Middle frontal gyrus (tissue), 1 donor: Measurements from ENCODE around the gene STKLD1.
"Not testable (repeated sequence)": the region's sequence is repeated elsewhere in the genome, so short reads cannot be mapped to it uniquely, and the experiment has no call there.

Experiments
- DNase-seq: peaks from one replicate; pipeline ENCODE4 v3.0.0-alpha.2; 2015; ENCODE audit warnings: low spot score; ENCODE audit errors: extremely low spot score

The STKLD1 gene

GRCh38 chr9:133375724-133376654 is at the start of gene STKLD1, which contains the start of gene SURF4:
TSS of gene STKLD1 (plus strand) at chr9:133376366. CDS start at chr9:133376474, 108 bp downstream.
TSS of gene SURF4 (minus strand) at chr9:133376060. CDS start at chr9:133375969, 91 bp downstream.
- DNase-seq: peak; percentile 93

DNA sequence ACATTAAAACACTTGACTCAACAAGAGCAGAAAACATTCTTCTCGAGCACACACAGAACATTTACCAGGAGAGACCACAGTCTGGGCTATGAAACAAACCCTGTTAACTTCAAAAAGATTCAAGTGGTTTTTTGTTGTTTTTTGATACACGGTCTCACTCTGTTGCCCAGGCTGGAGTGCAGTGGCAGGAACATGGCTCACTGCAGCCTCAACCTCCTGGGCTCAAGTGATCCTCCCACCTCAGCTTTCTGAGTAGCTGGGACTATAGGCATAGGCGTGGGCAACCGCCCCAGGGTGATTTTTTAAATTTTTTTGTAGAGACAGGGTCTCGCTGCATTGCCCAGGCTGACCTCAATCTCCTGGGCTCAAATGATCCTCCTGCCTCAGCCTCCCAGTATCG is 49.1 kb upstream of the STKLD1 start:
- not testable (repeated sequence) for DNase-seq

GRCh38 chr9:133327834-133328484 is 48.2 kb upstream of the STKLD1 start:
- DNase-seq: no peak

DNA sequence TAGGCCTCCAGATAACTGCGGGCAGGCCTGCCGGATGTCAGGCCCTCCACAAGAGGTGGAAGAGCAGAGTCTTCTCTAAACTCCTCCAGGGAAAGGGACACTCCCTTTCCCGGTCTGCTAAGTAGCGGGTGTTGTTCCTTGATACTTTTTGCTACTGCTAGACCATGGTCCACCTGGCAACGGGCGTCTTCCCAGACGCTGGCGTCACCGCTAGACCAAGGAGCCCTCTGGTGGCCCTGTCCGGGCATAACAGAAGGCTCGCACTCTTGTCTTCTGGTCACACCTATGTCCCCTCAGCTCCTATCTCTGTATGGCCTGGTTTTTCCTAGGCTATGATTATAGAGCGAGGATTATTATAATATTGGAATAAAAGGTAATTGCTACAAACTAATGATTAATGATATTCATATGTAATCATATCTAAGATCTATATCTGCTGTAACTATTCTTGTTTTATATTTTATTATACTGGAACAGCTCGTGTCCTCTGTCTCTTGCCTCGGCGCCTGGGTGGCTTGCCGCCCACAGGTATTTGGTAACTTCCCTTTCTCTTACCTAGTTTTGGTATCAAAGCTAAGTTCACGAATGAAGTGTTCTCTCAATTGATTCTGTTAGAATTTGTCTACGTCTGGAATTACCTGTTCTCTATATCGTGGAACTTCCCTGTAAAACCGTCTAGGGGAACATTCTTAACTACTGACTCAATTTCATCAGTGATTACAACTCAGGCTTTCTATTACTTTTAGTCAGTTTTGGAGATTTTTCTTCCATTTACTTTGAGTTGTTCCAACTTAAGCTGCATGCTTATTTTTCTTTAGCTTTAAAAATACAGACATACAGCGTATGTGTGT is 46.6 kb upstream of the STKLD1 start:
- DNase-seq: not testable (repeated sequence)

DNA sequence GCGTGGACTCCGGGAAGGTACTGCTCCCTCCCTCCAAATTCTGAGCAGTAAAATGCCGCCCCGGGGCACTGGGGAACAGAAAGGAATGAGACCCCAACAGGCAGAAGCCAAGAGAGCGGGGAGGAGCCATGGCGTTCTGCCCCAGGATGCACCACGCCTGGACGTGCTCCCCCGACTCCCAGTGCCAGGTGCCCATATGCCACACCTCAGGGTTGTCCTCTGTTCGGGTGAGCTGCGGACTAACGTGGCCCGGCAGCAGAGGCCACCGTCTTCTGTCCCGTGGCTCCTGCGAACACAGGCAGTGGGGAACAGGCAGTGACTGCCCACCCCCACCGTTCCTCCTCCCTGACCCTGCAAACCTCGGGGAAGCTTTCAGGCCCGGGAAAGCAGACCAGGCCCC is 44.9 kb upstream of the STKLD1 start:
- no peak for DNase-seq

DNA sequence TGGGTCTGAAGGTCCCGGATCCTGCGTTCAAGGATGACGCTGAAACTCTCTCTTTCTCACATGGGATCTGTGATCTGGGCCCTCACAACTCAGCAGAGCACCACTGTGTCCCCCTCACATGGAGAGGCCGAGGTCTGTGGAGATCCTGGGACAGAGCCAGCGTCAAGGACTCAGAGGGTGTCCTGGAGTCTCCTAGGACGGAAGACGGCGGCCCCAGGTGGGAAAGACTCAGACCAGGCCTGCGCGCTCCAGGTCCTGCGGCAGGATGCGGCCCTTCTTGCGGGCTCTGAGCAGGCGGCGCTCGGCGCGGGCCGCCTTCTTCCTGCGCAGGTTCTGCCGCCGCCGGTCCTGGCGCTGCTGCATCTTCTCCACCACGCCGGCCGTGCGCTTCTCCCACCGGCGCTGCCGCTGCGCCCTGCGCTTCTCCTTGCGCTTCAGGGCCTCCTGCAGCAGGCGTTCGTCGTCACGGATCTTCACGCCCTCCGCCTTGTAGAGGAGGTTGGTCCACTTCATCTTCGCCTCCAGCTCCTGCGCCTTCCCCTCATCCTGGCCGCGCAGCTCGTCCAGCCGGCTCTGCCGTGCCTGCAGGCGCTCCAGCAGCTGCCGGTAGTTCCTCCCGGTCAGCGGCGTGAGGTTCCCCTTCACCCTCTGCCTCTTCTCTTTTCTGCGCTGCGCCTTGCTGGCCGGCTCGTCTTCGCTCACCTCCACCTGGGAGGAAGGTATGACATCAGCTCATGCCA is 44.4 kb upstream of the STKLD1 start:
- DNase-seq: no peak

- DNase-seq: no peak
These were observed 43.8 kb upstream of the STKLD1 start for GRCh38 chr9:133332381-133332730.

DNA sequence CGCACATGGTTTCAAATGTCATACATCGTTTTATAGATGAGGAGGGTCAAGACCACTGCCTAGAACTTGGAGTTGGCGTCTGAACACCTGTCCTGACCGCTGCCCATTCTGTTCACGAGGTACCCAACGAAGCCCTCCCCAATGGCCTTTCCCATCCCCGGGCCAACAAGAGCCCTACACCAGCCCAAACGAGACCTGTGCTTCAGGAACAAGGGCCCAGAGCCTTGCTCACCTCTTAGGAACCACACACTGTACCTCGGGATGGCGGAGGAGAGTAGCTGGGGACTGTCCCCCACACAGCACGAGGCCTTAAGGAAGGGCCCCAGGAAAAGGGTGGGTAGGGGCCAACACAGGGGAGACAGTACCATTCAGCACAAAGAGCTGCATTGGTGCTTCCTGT is 43.2 kb upstream of the STKLD1 start:
- DNase-seq: no peak

DNA sequence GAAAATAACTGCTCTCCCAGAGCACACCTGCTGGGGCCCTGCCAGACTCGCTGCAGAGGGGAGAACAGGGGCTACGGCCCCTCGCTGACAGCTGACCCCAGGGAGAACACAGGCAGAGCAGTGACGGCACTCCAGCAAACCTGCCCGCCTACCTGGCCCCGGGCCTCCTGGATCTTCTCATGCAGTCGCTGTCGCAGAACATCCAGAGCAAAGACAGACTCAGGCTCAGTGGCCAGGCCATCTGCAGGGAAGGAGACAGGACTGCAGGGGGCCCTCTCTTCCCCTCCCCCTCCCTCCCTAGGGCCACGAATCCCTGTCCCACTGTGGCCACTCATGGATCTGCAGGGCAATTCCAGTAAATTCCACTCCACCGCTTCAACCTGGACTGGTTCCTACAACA is 42.6 kb upstream of the STKLD1 start:
- DNase-seq: no peak

- DNase-seq: no peak
These were observed 42.0 kb upstream of the STKLD1 start for GRCh38 chr9:133334161-133334560.

- DNase-seq: not testable (repeated sequence)
These were observed 41.3 kb upstream of the STKLD1 start for GRCh38 chr9:133334888-133335287.

DNA sequence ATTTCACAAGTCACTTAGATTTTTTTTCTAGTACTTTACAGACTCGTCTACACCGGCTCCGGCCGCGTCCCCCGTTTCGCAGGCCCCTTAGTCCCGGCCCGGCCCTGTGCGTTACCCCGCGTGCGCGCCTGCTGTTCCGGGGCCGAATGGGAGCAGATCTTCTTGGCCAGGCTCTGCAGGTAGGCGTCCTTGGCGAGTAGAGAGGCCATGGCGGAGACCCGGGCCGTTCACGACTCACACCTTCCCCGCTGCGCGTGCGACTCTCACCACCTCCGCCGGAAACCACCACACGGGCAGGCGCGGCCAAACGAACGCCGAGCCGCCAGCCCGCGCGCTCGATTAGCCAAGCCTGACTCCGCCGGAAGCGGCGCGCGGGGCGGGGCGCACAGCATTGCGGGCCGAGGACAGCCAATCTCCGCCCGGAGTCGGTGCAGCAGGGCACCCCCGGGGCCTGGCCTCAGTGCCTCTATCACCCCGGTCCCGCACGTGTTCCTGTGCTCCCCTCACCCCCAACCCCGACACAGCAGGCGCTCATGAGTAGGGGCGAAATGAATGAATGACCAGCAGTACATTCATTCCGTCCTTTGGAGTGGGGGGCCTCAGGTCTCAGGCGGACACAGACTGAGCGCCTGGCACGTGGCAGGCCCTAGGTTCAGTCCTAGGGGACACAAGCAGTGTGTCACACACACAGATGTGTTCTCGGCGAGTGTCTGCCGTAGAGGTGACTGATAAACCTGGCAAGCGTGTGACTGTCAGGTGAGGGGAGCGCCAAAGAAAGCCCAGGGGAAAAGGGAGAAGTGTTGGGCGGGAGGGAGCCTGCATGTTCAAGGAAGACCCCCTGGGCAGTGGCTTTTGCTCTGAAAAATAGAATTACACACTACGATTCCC is 40.0 kb upstream of the STKLD1 start, which contains the start of gene SURF6:
TSS of gene SURF6 (minus strand) at position 265 of the 888 bp plus-strand sequence. CDS start at position 209, 56 bp downstream.
- DNase-seq: peak; percentile 86

- no peak for DNase-seq
These were observed 36.5 kb upstream of the STKLD1 start for GRCh38 chr9:133339641-133340040.

- DNase-seq: no peak
These were observed 35.9 kb upstream of the STKLD1 start for GRCh38 chr9:133340256-133340655.

- no peak for DNase-seq
These were observed 35.2 kb upstream of the STKLD1 start for GRCh38 chr9:133340916-133341315.

DNA sequence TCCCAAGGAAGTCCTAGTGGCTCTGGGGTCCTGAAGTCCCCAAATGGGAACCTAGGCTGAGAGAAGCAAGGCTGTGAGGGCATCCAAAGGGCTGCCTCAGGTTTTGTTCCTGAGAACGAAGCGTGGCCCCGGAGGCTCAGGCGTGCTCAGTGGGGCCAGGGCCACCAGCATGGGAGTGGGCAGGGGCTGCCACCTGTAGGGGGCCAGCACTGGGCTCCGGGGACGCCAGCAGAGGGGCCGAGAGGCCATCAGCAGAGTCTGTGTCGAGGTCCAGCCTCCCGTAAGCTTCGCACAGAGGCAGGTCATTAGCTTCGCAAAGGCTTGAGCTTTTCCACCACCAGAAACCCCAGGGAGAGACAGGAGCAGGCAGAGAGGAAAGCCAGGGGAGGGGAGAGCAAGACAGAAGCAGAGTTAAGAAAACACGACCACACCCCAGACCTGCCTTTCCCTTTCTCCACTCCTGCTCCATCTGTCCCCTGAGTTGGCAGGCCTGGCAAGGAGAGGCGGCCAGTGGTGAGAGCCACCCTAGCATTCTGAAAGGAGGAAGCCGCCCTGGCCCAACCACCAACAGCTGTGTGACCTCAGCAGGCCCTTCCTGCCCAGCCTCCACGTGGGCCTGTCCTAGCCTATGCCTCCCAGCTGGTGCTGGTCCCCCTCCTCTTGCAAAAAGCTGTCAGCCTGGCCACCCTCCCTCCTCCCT is 34.6 kb upstream of the STKLD1 start:
- no peak for DNase-seq

DNA sequence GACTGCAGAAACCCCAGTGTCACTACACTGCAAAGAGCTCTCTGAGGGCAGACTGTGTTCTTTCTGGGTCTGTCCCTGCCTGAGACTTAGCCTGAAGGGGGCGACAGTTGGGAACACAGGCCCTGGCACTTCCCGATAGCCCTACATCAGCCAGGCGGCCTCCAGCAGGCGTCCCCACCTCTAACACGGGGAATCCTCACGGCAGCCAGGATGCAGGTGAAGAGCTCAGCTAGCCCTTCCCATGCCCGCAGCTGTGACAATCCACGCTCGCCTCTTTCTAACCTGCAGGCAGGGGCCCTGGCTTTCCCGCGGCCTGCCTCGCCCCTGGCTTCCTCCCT is 34.1 kb upstream of the STKLD1 start:
- DNase-seq: no peak

GRCh38 chr9:133342570-133342969 is 33.6 kb upstream of the STKLD1 start:
- DNase-seq: no peak

DNA sequence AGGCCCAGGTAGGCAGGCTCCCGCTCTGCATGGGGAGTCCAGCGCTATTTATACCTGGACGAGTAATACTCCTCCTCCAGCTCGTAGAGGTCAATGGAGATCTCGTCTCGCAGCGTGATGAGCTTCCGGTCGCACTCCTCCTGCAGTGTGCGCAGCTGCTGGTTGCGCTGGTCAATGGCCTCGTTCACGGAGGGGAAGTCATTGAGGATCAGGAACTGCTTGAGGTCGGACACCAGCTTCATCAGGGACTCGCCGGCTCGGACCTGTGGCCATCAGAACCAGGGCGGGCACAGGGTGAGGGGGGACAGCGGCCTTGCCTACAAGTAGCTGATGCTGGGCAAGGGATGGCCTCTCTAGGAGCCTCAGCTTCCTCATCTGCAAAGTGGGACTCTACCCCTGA is 32.1 kb upstream of the STKLD1 start:
- no peak for DNase-seq
